Neural cell (in vitro differentiated cells): ENCODE measurements around the gene PGAP3.

Experiments
- EP300 ChIP-seq: fragments of 450-650 bp; conservative IDR thresholded peaks from 2 replicates; pipeline ENCODE4 v1.6.1; 2014; ENCODE audit warnings: antibody characterized with exemption, mild to moderate bottlenecking, moderate library complexity; ENCODE audit not compliant: poor library complexity, severe bottlenecking
- EZH2 ChIP-seq: fragments of 200-600, 300-800 bp; shearing (Covaris generic), sonication (generic); IDR thresholded peaks from 2 replicates; pipeline ENCODE4 v1.6.1; 2014; ENCODE audit warnings: antibody characterized with exemption, low read length, borderline replicate concordance, mild to moderate bottlenecking; ENCODE audit not compliant: insufficient read depth, poor library complexity, severe bottlenecking
- TF ChIP-seq, protein P1 (sequence below): fragments of 450-650 bp; IDR thresholded peaks from 2 replicates; pipeline ENCODE4 v1.5.1; 2014; ENCODE audit warnings: antibody characterized with exemption, mild to moderate bottlenecking, moderate library complexity; ENCODE audit not compliant: poor library complexity, severe bottlenecking

DNA sequence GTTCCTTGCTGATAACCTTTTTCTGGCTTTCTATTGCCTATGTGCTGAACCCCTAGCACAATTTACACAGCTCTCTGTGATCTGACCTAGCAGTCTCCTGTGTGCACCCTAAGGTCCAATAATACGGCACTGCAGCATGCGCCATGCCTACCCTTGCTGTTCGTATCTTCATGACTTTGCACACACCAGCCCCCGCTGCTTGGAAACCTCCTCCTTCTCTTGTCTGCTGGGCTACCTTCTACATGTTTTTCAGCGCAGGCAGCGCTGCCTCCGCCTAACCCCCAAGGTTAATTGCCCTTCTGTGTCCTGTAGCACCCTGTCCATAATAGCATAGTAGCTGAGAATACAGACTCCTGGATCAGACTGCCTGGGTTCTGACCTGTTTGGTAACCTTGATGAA lies 49.5 kb downstream of the PGAP3 start:
- TF ChIP-seq, protein P1, sequence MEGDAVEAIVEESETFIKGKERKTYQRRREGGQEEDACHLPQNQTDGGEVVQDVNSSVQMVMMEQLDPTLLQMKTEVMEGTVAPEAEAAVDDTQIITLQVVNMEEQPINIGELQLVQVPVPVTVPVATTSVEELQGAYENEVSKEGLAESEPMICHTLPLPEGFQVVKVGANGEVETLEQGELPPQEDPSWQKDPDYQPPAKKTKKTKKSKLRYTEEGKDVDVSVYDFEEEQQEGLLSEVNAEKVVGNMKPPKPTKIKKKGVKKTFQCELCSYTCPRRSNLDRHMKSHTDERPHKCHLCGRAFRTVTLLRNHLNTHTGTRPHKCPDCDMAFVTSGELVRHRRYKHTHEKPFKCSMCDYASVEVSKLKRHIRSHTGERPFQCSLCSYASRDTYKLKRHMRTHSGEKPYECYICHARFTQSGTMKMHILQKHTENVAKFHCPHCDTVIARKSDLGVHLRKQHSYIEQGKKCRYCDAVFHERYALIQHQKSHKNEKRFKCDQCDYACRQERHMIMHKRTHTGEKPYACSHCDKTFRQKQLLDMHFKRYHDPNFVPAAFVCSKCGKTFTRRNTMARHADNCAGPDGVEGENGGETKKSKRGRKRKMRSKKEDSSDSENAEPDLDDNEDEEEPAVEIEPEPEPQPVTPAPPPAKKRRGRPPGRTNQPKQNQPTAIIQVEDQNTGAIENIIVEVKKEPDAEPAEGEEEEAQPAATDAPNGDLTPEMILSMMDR = no peak
- no peak for TF ChIP-seq EP300
- TF ChIP-seq EZH2 = no peak
